Caco-2 (cell line): Measurements from ENCODE around the gene GPR180. TPM values are rescaled to one million over a fixed set of nuclear protein-coding genes. Genes with fewer than 3 reads are reported as not detected.

Source experiments
- BruUV-seq: library from RNA; stranded (reverse); fragments of 400-500 nt; replicated peaks from 2 replicates; lab custom pipeline; 2021; lab: Mats Ljungman, UMichigan
- CTCF ChIA-PET: fragments of 300-600 bp; sonication (Branson Sonifier 250); formaldehyde crosslinking; loops from one replicate; lab custom pipeline; 2022; ENCODE audit warnings: antibody characterized with exemption; lab: Charles Lee
- POLR2A ChIA-PET: fragments of 300-600 bp; sonication (Branson Sonifier 250); formaldehyde crosslinking; loops from one replicate; lab custom pipeline; 2022; ENCODE audit warnings: antibody characterized with exemption; lab: Charles Lee
- DNase-seq, 2 experiments: peaks; one replicate each; pipeline versions ENCODE4 v3.0.0 to v3.0.0-alpha.2; 2020 to 2022
- H3K27me3 ChIP-seq: replicated peaks from 2 replicates; pipeline ENCODE4 v1.6.0; 2011; ENCODE audit warnings: low read length; ENCODE audit not compliant: control insufficient read depth, insufficient read depth
- H3K36me3 ChIP-seq: 2 replicates; pipeline ENCODE4 v1.5.1; 2011; ENCODE audit warnings: low read length; ENCODE audit not compliant: control insufficient read depth, insufficient read depth
- H3K4me1 ChIP-seq: fragments of 250-450 bp; sonication (Bioruptor Pico); 2 replicates; pipeline ENCODE4 v1.5.1; 2020; ENCODE audit warnings: mild to moderate bottlenecking
- H3K4me3 ChIP-seq: 2 replicates; pipeline ENCODE4 v1.5.1; 2011; ENCODE audit warnings: low read depth, mild to moderate bottlenecking, control low read depth, low read length
- H3K9me3 ChIP-seq: fragments of 250-450 bp; sonication (Bioruptor Pico); 2 replicates; pipeline ENCODE4 v1.5.1; 2020; ENCODE audit warnings: mild to moderate bottlenecking, moderate library complexity
- H3K27ac Mint-ChIP-seq: one replicate; pipeline ENCODE4 v1.8.0; 2022; ENCODE audit warnings: mixed read lengths; ENCODE audit not compliant: unreplicated experiment
- H3K27me3 Mint-ChIP-seq: one replicate; pipeline ENCODE4 v1.8.0; 2022; ENCODE audit warnings: mixed read lengths; ENCODE audit not compliant: insufficient read depth, unreplicated experiment
- H3K36me3 Mint-ChIP-seq: one replicate; pipeline ENCODE4 v1.8.0; 2022; ENCODE audit warnings: mild to moderate bottlenecking, mixed read lengths; ENCODE audit not compliant: insufficient read depth, unreplicated experiment
- H3K4me1 Mint-ChIP-seq: one replicate; pipeline ENCODE4 v1.8.0; 2022; ENCODE audit warnings: low read depth, mixed read lengths; ENCODE audit not compliant: unreplicated experiment
- H3K4me3 Mint-ChIP-seq: one replicate; pipeline ENCODE4 v1.8.0; 2022; ENCODE audit warnings: mild to moderate bottlenecking, moderate library complexity, mixed read lengths; ENCODE audit not compliant: unreplicated experiment
- H3K9me3 Mint-ChIP-seq: one replicate; pipeline ENCODE4 v1.8.0; 2022; ENCODE audit warnings: mixed read lengths; ENCODE audit not compliant: unreplicated experiment
- CTCF ChIP-seq, 2 experiments: fragments of 200-600 bp in 1 of 2; IDR thresholded peaks; 1 replicate in 1 of 2; 2 replicates in 1 of 2; pipeline versions ENCODE4 v1.5.1 to v1.8.0; 2011 to 2022; ENCODE audit warnings: antibody characterized with exemption in 1 of 2, control low read depth in 1 of 2, inconsistent platforms in 1 of 2, low read depth in 1 of 2, low read length in 1 of 2, mild to moderate bottlenecking in 1 of 2, moderate library complexity in 1 of 2; ENCODE audit not compliant: insufficient read depth in 1 of 2, severe bottlenecking in 1 of 2, unreplicated experiment in 1 of 2
- intact Hi-C: fragments of 100-400 bp; cut with micrococcal nuclease; formaldehyde crosslinking; loops from one replicate; pipeline ENCODE4 v1.10.0; 2022; ENCODE audit not compliant: unreplicated experiment
- total RNA-seq: library from RNA; stranded (reverse); gene quantifications from 2 replicates; pipeline ENCODE4 v1.2.3, GENCODE V29; 2022

GPR180 gene
- total RNA-seq, 1 experiment from 2014 or later, result 6.4 TPM

GRCh38 chr13:94608586-94608985 is 6.9 kb downstream of the GPR180 start:
- no TSS peak for BruUV-seq

GRCh38 chr13:94609196-94609595 is 7.5 kb downstream of the GPR180 start:
- Histone ChIP-seq H3K27me3 (no peaks in the 10 kb centered on the region), H3K36me3 (peaks cover 1% of the 10 kb centered on the region; the same call in 1 of the 2 replicates), H3K4me1 (no peaks in the 10 kb centered on the region), H3K9me3 (no peaks in the 10 kb centered on the region), H3K4me3 (no peak overlapping the region)
- ChIA-PET CTCF (no interaction called here), POLR2A (no interaction called here)
- no TSS peak for BruUV-seq
- DNase-seq, result no peak
- no peak for TF ChIP-seq CTCF (IDR thresholded peaks at IDR 0.05; ENCODE audit: insufficient read depth in 1 of 2, low read depth in 1 of 2, low read length in 1 of 2, severe bottlenecking in 1 of 2, unreplicated experiment in 1 of 2)
- no peaks in the 10 kb centered on the region for H3K9me3 Mint-ChIP-seq
- peaks cover 22% of the 10 kb centered on the region for H3K36me3 Mint-ChIP-seq
- H3K27ac Mint-ChIP-seq, result no peak overlapping the region
- peaks cover 5% of the 10 kb centered on the region for H3K4me1 Mint-ChIP-seq
- no peak overlapping the region for H3K4me3 Mint-ChIP-seq
- intact Hi-C loops, result no loop called here
- no peaks in the 10 kb centered on the region for H3K27me3 Mint-ChIP-seq

More at GRCh38 chr13:94608586-94608985, 6.9 kb downstream of the GPR180 start:
- Mint-ChIP-seq H3K4me1 (peaks cover 5% of the 10 kb centered on the region), H3K4me3 (no peak overlapping the region), H3K27ac (no peak overlapping the region), H3K27me3 (no peaks in the 10 kb centered on the region), H3K9me3 (no peaks in the 10 kb centered on the region), H3K36me3 (peaks cover 22% of the 10 kb centered on the region)
- Histone ChIP-seq H3K4me3 (no peak overlapping the region), H3K9me3 (no peaks in the 10 kb centered on the region), H3K36me3 (peaks cover 1% of the 10 kb centered on the region; the same call in 1 of the 2 replicates), H3K4me1 (no peaks in the 10 kb centered on the region), H3K27me3 (no peaks in the 10 kb centered on the region)
- ChIA-PET POLR2A (no interaction called here), CTCF (no interaction called here)
- DNase-seq, result no peak
- TF ChIP-seq CTCF (IDR thresholded peaks at IDR 0.05; ENCODE audit: insufficient read depth in 1 of 2, low read depth in 1 of 2, low read length in 1 of 2, severe bottlenecking in 1 of 2, unreplicated experiment in 1 of 2), result no peak
- intact Hi-C loops, result no loop called here

- intact Hi-C loops, result no loop called here
- Mint-ChIP-seq H3K36me3 (peaks cover 22% of the 10 kb centered on the region), H3K4me3 (no peak overlapping the region), H3K27ac (no peak overlapping the region), H3K9me3 (no peaks in the 10 kb centered on the region), H3K4me1 (peaks cover 5% of the 10 kb centered on the region), H3K27me3 (no peaks in the 10 kb centered on the region)
- POLR2A ChIA-PET, result no interaction called here
- BruUV-seq, result no TSS peak
- Histone ChIP-seq H3K4me1 (no peaks in the 10 kb centered on the region), H3K4me3 (no peak overlapping the region), H3K36me3 (peaks cover 1% of the 10 kb centered on the region; the same call in 1 of the 2 replicates), H3K27me3 (no peaks in the 10 kb centered on the region), H3K9me3 (no peaks in the 10 kb centered on the region)
- no peak for DNase-seq
- CTCF ChIA-PET, result no interaction called here
- TF ChIP-seq CTCF (IDR thresholded peaks at IDR 0.05; ENCODE audit: insufficient read depth in 1 of 2, low read depth in 1 of 2, low read length in 1 of 2, severe bottlenecking in 1 of 2, unreplicated experiment in 1 of 2), result no peak
Measured at GRCh38 chr13:94610475-94610874, 8.8 kb downstream of the GPR180 start.
